ENCODE data around the gene MAT1A.
"Not testable (repeated sequence)": the region's sequence is repeated elsewhere in the genome, so short reads cannot be mapped to it uniquely, and the experiment has no call there.

- TF ChIP-seq EZH2 (IDR thresholded peaks at IDR 0.05; ENCODE audit: borderline replicate concordance, low read depth, low read length); RREB1 (CRISPR knock-in tag; IDR thresholded peaks at IDR 0.05); SP1 (CRISPR knock-in tag; IDR thresholded peaks at IDR 0.05): not testable (repeated sequence)
Observed at GRCh38 chr10:80226723-80227122, 62.7 kb downstream of the MAT1A start.

Data from K562 (cell line).